ENCODE results near the gene KLHL35.

Gene KLHL35, protein sequence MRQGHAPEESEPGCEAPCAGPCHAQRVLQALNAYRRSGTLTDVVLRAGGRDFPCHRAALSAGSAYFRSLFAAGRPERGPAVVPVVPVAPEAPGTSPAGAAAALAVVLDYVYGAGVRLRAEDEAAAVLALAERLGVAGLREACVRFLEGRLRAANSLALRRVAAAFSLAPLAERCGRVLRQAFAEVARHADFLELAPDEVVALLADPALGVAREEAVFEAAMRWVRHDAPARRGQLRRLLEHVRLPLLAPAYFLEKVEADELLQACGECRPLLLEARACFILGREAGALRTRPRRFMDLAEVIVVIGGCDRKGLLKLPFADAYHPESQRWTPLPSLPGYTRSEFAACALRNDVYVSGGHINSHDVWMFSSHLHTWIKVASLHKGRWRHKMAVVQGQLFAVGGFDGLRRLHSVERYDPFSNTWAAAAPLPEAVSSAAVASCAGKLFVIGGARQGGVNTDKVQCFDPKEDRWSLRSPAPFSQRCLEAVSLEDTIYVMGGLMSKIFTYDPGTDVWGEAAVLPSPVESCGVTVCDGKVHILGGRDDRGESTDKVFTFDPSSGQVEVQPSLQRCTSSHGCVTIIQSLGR

DNA sequence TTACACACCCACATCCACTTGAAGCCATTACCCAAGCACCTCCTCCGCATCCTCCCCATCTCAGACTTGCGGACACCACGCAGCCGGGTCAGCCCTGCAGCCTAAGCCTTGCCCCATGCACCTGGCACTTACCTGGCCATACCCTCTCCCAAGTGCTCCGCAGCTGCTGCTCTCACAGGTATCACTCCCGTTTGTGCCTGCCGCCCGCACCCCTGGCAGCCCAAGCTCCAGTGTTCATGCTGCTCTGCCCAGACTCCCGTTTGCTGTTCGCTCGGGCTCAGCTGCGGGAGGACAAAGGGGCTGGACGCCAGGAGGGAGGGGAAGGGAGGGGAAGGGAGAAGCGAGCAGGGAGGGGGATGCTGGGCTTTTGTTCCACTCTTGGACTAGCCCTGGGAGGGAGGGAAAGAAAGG is at the start of gene KLHL35:
KLHL35 (minus strand) TSS at position 293 of the 411 bp plus-strand sequence. CDS start 2,574 bp downstream, outside the sequence.
- no peak for DNase-seq (ENCODE audit: low spot score)

- no peak for DNase-seq (ENCODE audit: low spot score)
Measured at GRCh38 chr11:75481922-75482606, 49.1 kb upstream of the KLHL35 start.

GRCh38 chr11:75481223-75481921 is 48.4 kb upstream of the KLHL35 start:
- no peak for DNase-seq (ENCODE audit: low spot score)

- DNase-seq (ENCODE audit: low spot score): no peak
Measured at GRCh38 chr11:75480185-75481175, 47.5 kb upstream of the KLHL35 start.

GRCh38 chr11:75479597-75480145 is 46.7 kb upstream of the KLHL35 start:
- DNase-seq (ENCODE audit: low spot score): no peak

- no peak for DNase-seq (ENCODE audit: low spot score)
Measured at GRCh38 chr11:75478783-75479596, 46.0 kb upstream of the KLHL35 start.

GRCh38 chr11:75477614-75477935 is 44.6 kb upstream of the KLHL35 start:
- no peak for DNase-seq (ENCODE audit: low spot score)

- no peak for DNase-seq (ENCODE audit: low spot score)
Measured at GRCh38 chr11:75476739-75477613, 44.0 kb upstream of the KLHL35 start.

DNA sequence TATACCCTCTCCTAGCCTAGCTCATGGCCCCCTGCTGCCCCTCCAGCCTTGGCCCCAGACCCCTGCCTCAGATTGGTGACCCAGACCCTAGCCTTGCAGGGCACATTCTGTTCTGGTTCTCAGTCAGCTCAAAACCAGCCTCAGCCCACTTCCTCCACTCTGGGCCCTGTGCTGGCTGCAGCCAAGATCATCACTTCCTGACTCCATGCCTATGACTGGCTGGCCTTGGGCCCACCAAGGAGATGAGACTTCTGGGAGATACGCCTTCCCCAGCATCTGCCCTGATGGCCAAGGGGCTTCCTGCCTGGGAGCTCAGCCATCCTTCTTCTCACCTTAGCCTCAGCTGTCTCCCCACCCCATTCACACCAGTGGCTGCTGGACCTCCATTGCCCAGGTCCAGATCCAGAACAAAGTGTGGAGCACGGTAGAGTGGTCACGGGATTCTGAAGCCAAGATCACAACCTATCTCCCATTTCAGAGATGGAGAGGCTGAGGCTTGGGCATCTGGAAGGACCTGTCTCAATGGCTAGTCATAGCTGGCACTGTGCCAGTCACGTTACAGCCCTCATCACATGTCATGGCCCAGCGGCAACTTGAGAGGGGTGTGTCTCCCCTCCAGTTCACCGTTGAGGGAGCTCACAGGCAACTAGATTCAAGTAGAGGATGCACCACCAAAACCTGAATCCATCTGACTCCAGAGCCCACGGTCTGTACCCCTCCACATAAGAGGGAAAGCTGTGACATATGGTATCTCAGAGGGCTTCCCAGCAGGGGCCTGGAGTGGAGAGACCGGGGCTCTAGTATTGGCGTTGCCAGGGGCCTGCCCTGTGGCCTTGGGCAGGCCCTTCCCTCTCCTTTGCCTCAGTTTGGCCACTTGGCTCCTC is 43.0 kb upstream of the KLHL35 start:
- DNase-seq (ENCODE audit: low spot score): no peak

GRCh38 chr11:75474878-75475766 is 42.1 kb upstream of the KLHL35 start:
- DNase-seq (ENCODE audit: low spot score): peak; percentile 31

DNA sequence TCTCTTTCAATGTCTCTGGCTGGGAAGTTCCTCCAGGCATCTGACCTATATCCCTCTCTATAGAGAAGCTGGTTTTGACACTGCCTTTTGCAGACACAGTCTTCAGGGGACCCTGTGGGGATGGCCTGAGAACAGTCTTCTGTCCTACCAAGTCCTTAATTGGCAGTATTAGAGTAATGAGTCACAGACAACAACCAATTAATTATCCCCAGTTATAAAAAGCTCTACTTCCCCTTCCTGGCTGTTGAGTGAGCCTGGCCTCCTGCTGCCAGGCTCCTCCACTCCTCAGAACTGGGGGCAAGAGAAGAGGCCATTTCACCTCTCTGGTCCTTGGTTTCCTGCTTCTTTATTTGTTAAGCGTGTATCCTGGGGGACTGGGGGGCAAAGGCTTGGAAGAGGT is 41.2 kb upstream of the KLHL35 start:
- DNase-seq (ENCODE audit: low spot score): no peak

DNA sequence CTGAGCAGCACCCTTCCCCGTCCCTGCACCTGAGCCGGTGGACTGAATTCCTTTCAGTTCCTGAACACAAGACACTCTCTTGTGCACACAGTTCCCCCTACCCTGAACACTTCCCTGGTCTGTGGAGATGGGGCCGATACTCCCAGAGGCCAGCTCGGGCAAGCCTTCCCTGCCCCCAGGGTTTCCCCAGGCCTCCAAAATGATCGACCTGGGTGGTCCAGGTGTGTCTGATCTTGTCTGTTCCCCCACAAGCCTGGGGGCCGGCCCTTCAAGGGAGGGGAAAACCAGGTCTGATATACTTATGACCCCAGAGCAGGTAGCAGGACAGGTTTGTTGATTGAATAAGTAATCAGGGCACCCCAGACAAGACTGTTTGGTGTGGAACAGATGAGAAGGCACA is 40.7 kb upstream of the KLHL35 start:
- DNase-seq (ENCODE audit: low spot score): no peak

- no peak for DNase-seq (ENCODE audit: low spot score)
Measured at GRCh38 chr11:75472081-75472732, 39.2 kb upstream of the KLHL35 start.

DNA sequence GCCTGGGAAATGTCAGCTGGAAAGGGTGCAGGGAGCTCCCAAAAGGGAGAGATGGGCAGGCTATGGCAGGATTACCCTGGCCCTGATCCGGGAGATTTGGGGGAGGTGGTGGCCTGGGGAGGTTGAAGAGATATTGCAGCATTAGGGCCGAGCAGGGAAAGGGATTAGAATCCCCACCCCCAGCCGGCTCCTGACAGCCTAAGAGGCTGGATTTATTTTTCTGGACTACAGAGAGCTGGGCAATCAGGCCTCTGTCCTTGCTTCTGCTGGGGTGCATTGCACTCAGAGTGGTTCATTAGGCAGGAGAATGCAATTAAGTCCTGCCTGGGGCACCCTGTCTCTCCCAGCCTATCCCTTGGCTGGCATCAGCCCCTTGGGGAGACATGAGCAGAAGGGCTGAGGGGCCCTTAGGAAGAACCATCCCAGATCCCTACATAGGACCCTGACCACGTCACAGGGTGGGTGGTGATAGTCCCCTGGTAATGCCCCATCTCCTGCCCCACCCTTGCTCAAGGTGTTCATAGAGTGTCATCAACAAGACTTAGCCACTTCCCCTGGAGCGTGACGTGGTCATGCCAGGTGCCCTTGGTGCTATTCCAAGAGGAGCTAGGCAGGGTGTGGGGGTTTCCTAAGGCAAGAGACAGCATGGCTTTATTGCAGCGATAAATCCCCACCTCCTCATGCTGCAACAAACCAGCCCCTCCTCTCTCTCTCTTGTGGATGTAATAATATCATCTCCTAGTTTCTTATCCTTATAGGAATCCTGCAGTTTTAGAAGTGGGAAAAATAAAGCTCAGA is 38.4 kb upstream of the KLHL35 start:
- no peak for DNase-seq (ENCODE audit: low spot score)

DNA sequence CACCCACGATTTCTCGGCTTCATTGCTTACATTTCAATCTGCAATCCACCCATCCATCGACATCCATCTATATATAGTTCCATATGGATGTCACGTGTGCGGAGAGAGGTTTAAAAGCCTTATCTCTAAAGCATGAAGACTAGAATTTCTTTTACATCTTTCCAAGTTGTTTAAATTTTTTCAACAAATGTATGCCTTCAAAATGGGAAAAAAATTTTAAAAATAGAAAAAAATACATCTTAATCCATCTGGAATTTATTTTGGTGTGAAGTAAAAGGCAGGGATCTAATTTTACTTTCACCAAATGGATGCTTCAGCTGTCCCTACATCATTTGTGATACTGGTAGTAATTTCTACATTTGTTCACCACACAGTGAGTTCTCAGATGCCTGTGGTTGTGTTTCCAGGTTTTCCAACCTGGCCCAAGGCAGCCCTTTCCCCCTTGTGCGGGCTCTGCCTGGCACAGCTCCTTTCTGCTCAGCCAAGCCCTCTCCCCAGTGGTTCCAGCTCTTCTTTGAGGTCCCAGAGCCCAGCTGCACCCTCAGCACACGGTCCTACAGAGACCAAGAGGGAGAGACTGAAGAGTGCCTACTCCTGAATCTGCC is 37.6 kb upstream of the KLHL35 start:
- DNase-seq (ENCODE audit: low spot score): no peak

All from GM03348 (cell line).